ENCODE results near the gene RCOR1. TPM values are rescaled to one million over a fixed set of nuclear protein-coding genes. Genes with fewer than 3 reads are reported as not detected.

RCOR1 gene
- total and polyA plus RNA-seq, 2 of the 8 experiments (the other 6 are each of a cell fraction or from before 2014, with no cell fraction given) = 12.3 to 26.3 TPM

- no peaks in the 10 kb centered on the region for H3K27me3 ChIP-seq (replicated peaks in 1 of 4; ENCODE audit: control insufficient read depth in 3 of 4, extremely low read depth in 1 of 4, insufficient read depth in 3 of 4, low read length in 3 of 4)
- H2BK12ac ChIP-seq (ENCODE audit: low read depth, low read length) = no peak overlapping the region
- no peak overlapping the region for H2AK5ac ChIP-seq (ENCODE audit: low read depth, low read length)
- no peak for DNase-seq (ENCODE audit: low read depth in 1 of 2, low spot score in 2 of 2)
- H3K4ac ChIP-seq (replicated peaks; ENCODE audit: insufficient read length, low read depth, low read length) = no peak overlapping the region
- H2BK20ac ChIP-seq (ENCODE audit: low read length) = no peak overlapping the region
- ChIA-PET CTCF (ENCODE audit: partially characterized antibody) (interaction anchor here (0.6 to 1.6 kb wide), 7 partner anchors 10 to 1561 kb away, joined by 3 to 5 read pairs (median 3); no protein-coding TSS in a partner anchor), POLR2A (ENCODE audit: partially characterized antibody) (interaction anchor here (0.9 kb wide), 1 partner anchor 28 kb away, joined by 3 read pairs; no protein-coding TSS in a partner anchor)
- no peaks in the 10 kb centered on the region for H3K79me1 ChIP-seq (ENCODE audit: low read depth, low read length)
- no peak overlapping the region for H3K18ac ChIP-seq (ENCODE audit: extremely low read depth, low read length)
- no peaks in the 10 kb centered on the region for H3K36me3 ChIP-seq (ENCODE audit: control insufficient read depth in 2 of 4, insufficient read depth in 4 of 4, low read length in 3 of 4)
- H3K23ac ChIP-seq (ENCODE audit: insufficient read length) = no peak overlapping the region
- no peaks in the 10 kb centered on the region for H3K23me2 ChIP-seq (ENCODE audit: low read depth, low read length)
- no peak overlapping the region for H2BK15ac ChIP-seq (ENCODE audit: low read length)
- no peak overlapping the region for H4K5ac ChIP-seq (ENCODE audit: insufficient read length, low read depth, low read length)
- no peak overlapping the region for H4K91ac ChIP-seq (replicated peaks; ENCODE audit: insufficient read length, low read length)
- FAIRE-seq = no peak
- no peak overlapping the region for H3K27ac ChIP-seq (ENCODE audit: low read depth, low read length)
- peaks cover 0 to 4% (median under 1%) of the 10 kb centered on the region in 4 experiments; a peak in 4 of 7 replicates for H3K4me1 ChIP-seq (replicated peaks in 1 of 4; ENCODE audit: control insufficient read depth in 3 of 4, insufficient read depth in 4 of 4, low read length in 3 of 4)
- H4K8ac ChIP-seq (ENCODE audit: extremely low read depth, insufficient read depth, low read length) = no peak overlapping the region
- H2BK120ac ChIP-seq (replicated peaks; ENCODE audit: low read depth, low read length) = no peak overlapping the region
- WGBS, 2 experiments (ENCODE audit: extremely low coverage in 1 of 2, insufficient coverage in 1 of 2, insufficient read length in 1 of 2, insufficient replicate concordance in 2 of 2, low coverage in 1 of 2, low lambda C conversion rate in 2 of 2, missing lambda C conversion rate in 1 of 2) = 90% methylated on average over 19 of the region's 19 CpGs; no CpG with 5 or more reads in 1 of the 2 experiments
- no peak overlapping the region for H3K9ac ChIP-seq (replicated peaks in 1 of 4; ENCODE audit: extremely low read depth in 1 of 4, low read depth in 3 of 4, low read length in 3 of 4)
- H4K20me1 ChIP-seq (replicated peaks in 1 of 2; ENCODE audit: control insufficient read depth in 1 of 2, insufficient read depth in 2 of 2, low read length in 2 of 2) = no peaks in the 10 kb centered on the region
- no peaks in the 10 kb centered on the region for H3K79me2 ChIP-seq (ENCODE audit: control insufficient read depth in 1 of 2, insufficient read depth in 2 of 2, low read length in 2 of 2)
- H3K14ac ChIP-seq (ENCODE audit: insufficient read length) = no peak overlapping the region
- H3K9me3 ChIP-seq (ENCODE audit: insufficient read depth in 2 of 2, low read depth in 1 of 2, low read length in 1 of 2) = no peaks in the 10 kb centered on the region
- H2BK5ac ChIP-seq (ENCODE audit: low read depth, low read length) = no peak overlapping the region
- H3K4me3 ChIP-seq (ENCODE audit: extremely low read depth in 1 of 4, insufficient read depth in 2 of 4, low read depth in 3 of 4, low read length in 4 of 4) = no peak overlapping the region
- H3K56ac ChIP-seq (replicated peaks; ENCODE audit: insufficient read length, low read depth, low read length) = no peak overlapping the region
- H2AFZ ChIP-seq (ENCODE audit: low read length) = no peak overlapping the region
- no peak overlapping the region for H3K4me2 ChIP-seq (ENCODE audit: insufficient read depth in 1 of 2, low read depth in 2 of 2, low read length in 2 of 2)
- TF ChIP-seq CHD1 (IDR thresholded peaks at IDR 0.05; ENCODE audit: low read depth, low read length) (no peak), BRCA1 (IDR thresholded peaks at IDR 0.05; ENCODE audit: low read depth, low read length) (no peak), CEBPB (IDR thresholded peaks at IDR 0.05; ENCODE audit: low read depth, low read length) (no peak), SIX5 (IDR thresholded peaks at IDR 0.05; ENCODE audit: low read depth, low read length) (no peak), JUND (IDR thresholded peaks at IDR 0.05; ENCODE audit: low read length) (no peak), CREB1 (IDR thresholded peaks at IDR 0.05) (no peak), KDM4A (IDR thresholded peaks at IDR 0.05; ENCODE audit: low read depth, low read length, severe bottlenecking) (no peak), RAD21 (IDR thresholded peaks at IDR 0.05 in 1 of 2, conservative IDR thresholded peaks at IDR 0.05 in 1 of 2; ENCODE audit: low read depth in 2 of 2, low read length in 2 of 2) (no peak), SAP30 (IDR thresholded peaks at IDR 0.05; ENCODE audit: insufficient read depth, insufficient replicate concordance, low read length) (no peak), SIN3A (conservative IDR thresholded peaks at IDR 0.05 in 1 of 2, IDR thresholded peaks at IDR 0.05 in 1 of 2; ENCODE audit: low read depth in 1 of 2, low read length in 2 of 2) (no peak), CBX8 (IDR thresholded peaks at IDR 0.05; ENCODE audit: borderline replicate concordance, low read depth, low read length) (no peak)
These were observed 12.5 kb upstream of the RCOR1 start for GRCh38 chr14:102579696-102580549.
